PC-3 (cell line): ENCODE data around the gene BHLHA9. TPM values are rescaled to one million over a fixed set of nuclear protein-coding genes. Genes with fewer than 3 reads are reported as not detected.

Source experiments
- ATAC-seq: fragments of 200-7000 bp; cut with Tn5 transposase; 2 replicates; pipeline ENCODE4 v1.9.1; 2020; ENCODE audit warnings: mild to moderate bottlenecking, moderate library complexity
- BruUV-seq: library from RNA; stranded (reverse); fragments of 400-500 nt; replicated peaks from 2 replicates; lab custom pipeline; 2021; lab: Mats Ljungman, UMichigan
- CTCF ChIA-PET: fragments of 300-600 bp; sonication (Branson Sonifier 250); formaldehyde crosslinking; loops from one replicate; lab custom pipeline; 2022; ENCODE audit warnings: antibody characterized with exemption; lab: Charles Lee
- POLR2A ChIA-PET: fragments of 300-600 bp; sonication (Branson Sonifier 250); formaldehyde crosslinking; loops from one replicate; lab custom pipeline; 2022; ENCODE audit warnings: antibody characterized with exemption; ENCODE audit not compliant: unreplicated experiment; lab: Charles Lee
- DNase-seq: peaks from one replicate; pipeline ENCODE4 v3.0.0-alpha.2; 2015
- H2AFZ ChIP-seq: fragments of 300-600 bp; sonication (generic); 2 replicates; pipeline ENCODE4 v1.6.0; 2016; ENCODE audit warnings: antibody characterized with exemption, low read length
- H3F3A ChIP-seq: fragments of 300-600 bp; sonication (generic); one replicate; pipeline ENCODE4 v1.6.0; 2017; ENCODE audit warnings: antibody characterized with exemption, low read length, control low read depth, mild to moderate bottlenecking; ENCODE audit not compliant: unreplicated experiment
- H3K27ac ChIP-seq: fragments of 300-600 bp; sonication (generic); 2 replicates; pipeline ENCODE4 v1.5.1; 2016; ENCODE audit warnings: mild to moderate bottlenecking, low read length
- H3K27me3 ChIP-seq: fragments of 300-600 bp; sonication (generic); 2 replicates; pipeline ENCODE4 v1.6.1; 2016; ENCODE audit warnings: low read length, mixed read lengths
- H3K36me3 ChIP-seq: fragments of 300-600 bp; sonication (generic); 2 replicates; pipeline ENCODE4 v1.6.1; 2016; ENCODE audit warnings: low read depth, mixed run types, low read length, mixed read lengths
- H3K4me1 ChIP-seq: fragments of 300-600 bp; sonication (generic); 2 replicates; pipeline ENCODE4 v1.5.1; 2016; ENCODE audit warnings: low read length; ENCODE audit not compliant: insufficient read depth
- H3K4me2 ChIP-seq: fragments of 300-600 bp; sonication (generic); 2 replicates; pipeline ENCODE4 v1.6.0; 2016; ENCODE audit warnings: low read length
- H3K4me3 ChIP-seq: fragments of 300-600 bp; sonication (generic); 2 replicates; pipeline ENCODE4 v1.5.1; 2016; ENCODE audit warnings: mild to moderate bottlenecking, low read length, mixed read lengths
- H3K79me2 ChIP-seq: fragments of 300-600 bp; sonication (generic); 2 replicates; pipeline ENCODE4 v1.6.1; 2017; ENCODE audit warnings: low read length, mixed read lengths
- H3K9ac ChIP-seq: fragments of 300-600 bp; sonication (generic); 2 replicates; pipeline ENCODE4 v1.6.0; 2016; ENCODE audit warnings: mild to moderate bottlenecking, low read length
- H3K9me2 ChIP-seq: fragments of 300-600 bp; sonication (generic); replicated peaks from 2 replicates; pipeline ENCODE4 v1.6.1; 2016; ENCODE audit warnings: mixed run types, low read length, mixed read lengths
- H3K9me3 ChIP-seq: fragments of 300-600 bp; sonication (generic); 2 replicates; pipeline ENCODE4 v1.6.1; 2016; ENCODE audit warnings: low read length, mixed read lengths
- H4K20me1 ChIP-seq: fragments of 300-600 bp; sonication (generic); 2 replicates; pipeline ENCODE4 v1.6.1; 2016; ENCODE audit warnings: low read length, mixed read lengths
- CTCF ChIP-seq: fragments of 300-600 bp; sonication (generic); conservative IDR thresholded peaks from 2 replicates; pipeline ENCODE4 v1.5.1; 2017; ENCODE audit warnings: antibody characterized with exemption, low read depth, mild to moderate bottlenecking, low read length
- EZH2 ChIP-seq: fragments of 300-600 bp; sonication (generic); IDR thresholded peaks from one replicate; pipeline ENCODE4 v1.6.1; 2017; ENCODE audit warnings: antibody characterized with exemption, mild to moderate bottlenecking, low read length; ENCODE audit not compliant: unreplicated experiment
- EZH2phosphoT487 ChIP-seq: fragments of 300-600 bp; sonication (generic); IDR thresholded peaks from 2 replicates; pipeline ENCODE4 v1.6.1; 2018; ENCODE audit warnings: mild to moderate bottlenecking, antibody characterized with exemption, low read length, borderline replicate concordance
- intact Hi-C: fragments of 100-400 bp; cut with micrococcal nuclease; formaldehyde crosslinking; loops from 2 replicates; pipeline ENCODE4 v1.9.0; 2023
- total RNA-seq: library from RNA; depleted of rRNA; stranded (reverse); fragments of >200 nt; gene quantifications from 2 replicates; pipeline ENCODE4 v1.2.3, GENCODE V29; 2014

BHLHA9 gene
- total RNA-seq, 1 experiment from 2014 or later, result not detected

DNA sequence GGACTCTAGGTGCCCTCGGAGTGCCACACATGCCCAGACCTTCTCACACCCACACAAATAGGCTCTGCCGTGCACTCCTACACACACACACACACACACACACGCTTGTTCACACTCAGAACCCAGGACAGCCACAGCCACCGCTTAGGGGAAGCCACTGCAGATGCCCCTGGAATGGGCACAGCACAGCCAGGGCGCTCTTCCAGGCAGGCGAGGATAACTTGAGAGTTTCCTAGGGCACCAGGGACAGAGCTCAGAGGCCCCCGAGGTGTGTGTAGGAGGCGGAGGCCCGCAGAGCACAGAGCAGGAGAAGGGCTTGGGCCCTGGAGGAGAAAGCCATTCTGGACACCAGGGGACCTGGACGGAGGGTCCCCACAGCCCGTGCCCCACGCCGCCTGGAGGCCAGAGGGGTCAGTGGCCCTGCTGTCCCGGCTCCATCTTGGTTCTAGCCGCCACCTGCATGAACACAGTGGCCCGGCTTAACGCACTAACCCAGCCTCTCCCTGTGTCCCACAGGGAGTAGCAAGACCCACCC, 30.2 kb downstream of the BHLHA9 start:
- H3K27ac ChIP-seq, result no peak overlapping the region
- no peaks in the 10 kb centered on the region for H3K4me1 ChIP-seq
- H3K4me2 ChIP-seq, result no peak overlapping the region
- no peaks in the 10 kb centered on the region for H3K79me2 ChIP-seq
- DNase-seq (no peak), ATAC-seq (no peak)
- BruUV-seq, result no TSS peak
- H3K27me3 ChIP-seq, result no peaks in the 10 kb centered on the region
- H3K4me3 ChIP-seq, result no peak overlapping the region
- no peaks in the 10 kb centered on the region for H3K9me2 ChIP-seq
- POLR2A ChIA-PET, result no interaction called here
- no peaks in the 10 kb centered on the region for H3K36me3 ChIP-seq
- no peak overlapping the region for H2AFZ ChIP-seq
- CTCF ChIA-PET, result no interaction called here
- intact Hi-C loops, result no loop called here
- no peaks in the 10 kb centered on the region for H3K9me3 ChIP-seq
- no peaks in the 10 kb centered on the region for H3F3A ChIP-seq
- H4K20me1 ChIP-seq, result no peaks in the 10 kb centered on the region
- H3K9ac ChIP-seq, result no peak overlapping the region
- TF ChIP-seq CTCF (no peak), EZH2phosphoT487 (no peak), EZH2 (no peak)

GRCh38 chr17:1301546-1301945, 31.3 kb downstream of the BHLHA9 start:
- H3K79me2 ChIP-seq, result no peaks in the 10 kb centered on the region
- ATAC-seq, result no peak
- no peak overlapping the region for H3K9ac ChIP-seq
- ChIA-PET CTCF (no interaction called here), POLR2A (no interaction called here)
- no peaks in the 10 kb centered on the region for H3F3A ChIP-seq
- BruUV-seq, result no TSS peak
- no peak overlapping the region for H3K4me2 ChIP-seq
- H3K36me3 ChIP-seq, result no peaks in the 10 kb centered on the region
- H3K4me1 ChIP-seq, result no peaks in the 10 kb centered on the region
- no peak overlapping the region for H3K27ac ChIP-seq
- H2AFZ ChIP-seq, result no peak overlapping the region
- no peaks in the 10 kb centered on the region for H3K9me3 ChIP-seq
- H4K20me1 ChIP-seq, result no peaks in the 10 kb centered on the region
- H3K9me2 ChIP-seq, result no peaks in the 10 kb centered on the region
- TF ChIP-seq EZH2phosphoT487 (no peak), EZH2 (no peak), CTCF (no peak)
- intact Hi-C loops, result no loop called here
- H3K27me3 ChIP-seq, result no peaks in the 10 kb centered on the region
- H3K4me3 ChIP-seq, result no peak overlapping the region
- DNase-seq, result no peak

GRCh38 chr17:1302761-1303160, 32.5 kb downstream of the BHLHA9 start:
- Histone ChIP-seq H3K9ac (no peak overlapping the region), H3K27me3 (no peaks in the 10 kb centered on the region), H3K79me2 (no peaks in the 10 kb centered on the region), H3K4me1 (no peaks in the 10 kb centered on the region), H3K27ac (no peak overlapping the region), H4K20me1 (no peaks in the 10 kb centered on the region), H2AFZ (no peak overlapping the region), H3K4me2 (no peak overlapping the region), H3K9me2 (no peaks in the 10 kb centered on the region), H3K9me3 (no peaks in the 10 kb centered on the region), H3K36me3 (no peaks in the 10 kb centered on the region), H3K4me3 (no peak overlapping the region), H3F3A (no peaks in the 10 kb centered on the region)
- ChIA-PET POLR2A (no interaction called here), CTCF (no interaction called here)
- no peak for ATAC-seq
- intact Hi-C loops, result no loop called here
- BruUV-seq, result no TSS peak
- TF ChIP-seq EZH2 (no peak), CTCF (no peak), EZH2phosphoT487 (no peak)
- no peak for DNase-seq
